ENCODE results near the gene CENPT.
"Not testable (repeated sequence)": the region's sequence is repeated elsewhere in the genome, so short reads cannot be mapped to it uniquely, and the experiment has no call there.

The CENPT gene

DNA sequence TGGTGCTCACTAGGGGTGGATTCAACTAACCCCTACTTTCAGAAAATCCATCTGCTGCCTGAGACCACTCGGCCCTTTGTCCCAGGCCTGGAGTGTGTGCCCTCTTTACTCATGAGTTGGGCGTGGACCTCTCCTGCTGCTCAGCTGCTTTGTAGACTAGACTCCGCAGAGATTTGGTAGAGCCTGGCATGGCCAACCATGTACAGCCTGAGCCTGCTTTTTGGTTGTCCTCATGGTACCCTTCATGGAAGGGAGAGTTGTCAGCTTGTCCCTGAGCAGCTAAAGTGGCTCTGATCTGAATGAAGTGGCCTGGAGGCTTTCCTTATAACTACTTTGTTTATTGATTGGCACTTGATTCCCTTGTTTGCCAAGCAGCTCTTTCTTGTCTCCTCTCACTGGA lies 26.9 kb upstream of the CENPT start:
- DNase-seq (ENCODE audit: low read depth in 2 of 2), result no peak

DNA sequence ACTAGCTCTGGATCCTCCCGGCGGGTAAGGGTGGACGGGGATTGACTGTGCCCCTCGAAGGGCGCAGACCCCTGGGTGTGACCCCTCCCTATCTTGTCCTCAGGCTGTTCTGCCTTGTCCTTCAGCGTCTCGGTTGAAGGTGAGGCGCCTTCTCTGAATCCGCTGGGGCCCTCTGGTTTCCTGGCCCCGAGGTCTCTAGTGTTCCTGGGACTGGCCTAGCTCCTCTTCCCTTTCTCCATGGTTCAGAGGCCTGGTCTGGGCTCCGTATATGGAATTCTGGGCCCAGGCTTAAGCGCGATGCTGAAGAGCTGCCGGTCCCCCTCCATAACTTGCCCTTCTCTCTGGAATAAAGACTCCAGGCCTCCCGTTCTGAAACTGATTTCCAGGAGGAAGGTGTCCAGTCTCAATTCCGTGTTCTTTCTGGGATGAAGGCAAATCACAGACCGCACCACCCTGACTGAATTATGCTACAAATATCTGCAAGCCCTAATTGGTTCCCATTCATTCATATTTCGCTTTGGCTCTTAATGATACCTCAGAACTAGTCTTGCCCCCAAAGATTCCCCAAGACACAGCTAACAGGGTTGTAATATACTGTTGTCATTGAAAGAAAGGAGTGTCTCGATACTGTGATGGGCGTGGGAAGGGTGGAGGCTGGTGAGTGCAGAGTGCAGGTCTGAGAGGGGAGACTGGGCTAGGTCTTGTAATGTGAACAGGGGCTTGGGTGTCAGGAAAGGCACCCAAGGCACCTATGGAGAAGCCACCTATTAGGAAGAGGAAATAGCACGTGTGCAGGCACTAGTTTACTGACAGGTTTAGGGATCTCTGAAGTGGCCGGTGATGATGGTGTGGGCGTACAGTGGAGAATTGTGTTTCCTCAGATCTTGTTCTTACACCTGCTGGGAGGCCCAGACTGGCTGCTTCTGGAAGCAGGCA lies 26.2 kb upstream of the CENPT start:
- DNase-seq (ENCODE audit: low read depth in 2 of 2), result no peak

DNA sequence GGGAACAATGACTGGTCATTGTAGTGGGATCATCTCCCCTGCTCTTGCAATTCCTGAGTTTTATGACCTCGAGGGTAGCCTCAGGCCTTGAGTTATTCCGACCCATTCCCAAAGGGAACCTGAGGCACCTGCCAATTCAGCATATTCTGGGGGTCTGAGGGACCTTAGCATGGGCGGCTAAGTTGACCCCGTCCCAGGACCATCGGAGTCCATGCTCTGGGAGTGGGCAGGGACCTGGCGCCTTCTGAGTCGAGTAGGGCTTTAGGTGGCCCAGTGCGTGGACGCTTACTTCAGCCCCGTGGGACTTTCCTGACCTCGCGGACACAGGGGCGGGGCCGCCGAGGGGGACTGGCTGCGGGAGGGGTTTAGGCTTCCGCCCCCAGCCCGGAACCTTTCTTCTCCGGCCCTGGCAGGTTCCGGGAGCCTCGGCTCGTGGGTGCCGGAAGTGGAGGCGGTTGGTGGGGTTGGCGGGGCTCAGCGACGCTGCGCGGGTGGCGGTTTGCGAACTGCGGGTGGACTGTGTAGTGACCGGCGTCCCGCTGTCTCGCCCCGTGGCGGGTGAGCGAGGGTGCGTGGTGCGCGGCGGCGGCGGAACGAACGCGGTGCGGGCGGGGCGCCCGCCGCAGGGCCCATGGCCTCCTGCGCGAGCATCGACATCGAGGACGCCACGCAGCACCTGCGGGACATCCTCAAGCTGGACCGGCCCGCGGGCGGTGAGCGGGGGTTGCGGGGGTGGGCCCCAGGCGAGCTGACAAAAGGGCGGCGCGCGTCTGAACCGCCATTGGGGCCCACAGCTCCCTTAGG lies 25.3 kb upstream of the CENPT start, which contains the start of gene EDC4:
TSS of gene EDC4 (plus strand) at position 422 of the 804 bp plus-strand sequence. CDS start at position 632, 210 bp downstream.
- peak; percentile 77 to 79 for DNase-seq (ENCODE audit: low read depth in 2 of 2)

DNA sequence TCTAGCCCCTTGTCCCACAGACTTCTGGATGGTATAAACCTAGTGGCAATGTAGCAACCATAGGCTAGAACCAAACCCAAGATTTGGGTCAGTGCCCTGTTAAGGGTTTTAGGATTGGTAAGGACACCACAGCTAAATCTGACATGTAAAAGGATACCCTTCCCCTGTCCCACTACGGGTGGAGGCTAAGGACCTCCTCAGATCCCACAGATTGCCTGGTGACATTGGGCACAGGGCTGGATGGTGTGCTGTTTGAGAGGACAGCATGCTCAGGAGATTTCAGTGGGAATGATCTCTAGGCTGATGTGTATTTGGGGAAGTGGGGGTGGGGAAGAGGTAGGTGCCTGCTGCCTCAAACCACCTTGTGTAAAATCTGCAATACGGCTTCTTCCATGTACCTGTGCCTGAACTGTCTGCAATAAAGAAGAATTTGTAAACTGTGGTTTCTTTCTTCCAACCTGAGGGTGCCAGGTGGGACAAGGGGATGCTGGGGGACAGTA lies 24.7 kb upstream of the CENPT start:
- no peak for DNase-seq (ENCODE audit: low read depth in 2 of 2)

DNA sequence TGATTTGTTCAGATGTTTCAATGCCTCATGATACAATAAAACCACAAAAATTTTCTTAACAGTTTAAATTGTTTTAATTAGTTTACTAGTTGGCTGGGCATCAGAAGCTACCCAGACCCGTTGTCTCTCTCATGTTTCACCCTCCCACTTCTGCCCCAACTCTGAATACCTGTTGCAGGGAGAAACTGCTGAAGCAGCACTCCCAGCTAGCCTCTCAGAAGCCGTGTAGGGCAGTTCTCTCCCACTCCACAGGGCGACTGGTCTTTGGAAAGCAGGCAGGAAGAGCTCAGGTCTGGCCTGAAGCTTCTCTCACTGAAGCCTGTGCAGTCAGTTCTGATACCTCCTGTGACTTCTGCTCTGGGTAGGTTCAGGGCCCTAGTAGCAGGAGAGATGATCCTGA lies 23.8 kb upstream of the CENPT start:
- no peak for DNase-seq (ENCODE audit: low read depth in 2 of 2)

DNA sequence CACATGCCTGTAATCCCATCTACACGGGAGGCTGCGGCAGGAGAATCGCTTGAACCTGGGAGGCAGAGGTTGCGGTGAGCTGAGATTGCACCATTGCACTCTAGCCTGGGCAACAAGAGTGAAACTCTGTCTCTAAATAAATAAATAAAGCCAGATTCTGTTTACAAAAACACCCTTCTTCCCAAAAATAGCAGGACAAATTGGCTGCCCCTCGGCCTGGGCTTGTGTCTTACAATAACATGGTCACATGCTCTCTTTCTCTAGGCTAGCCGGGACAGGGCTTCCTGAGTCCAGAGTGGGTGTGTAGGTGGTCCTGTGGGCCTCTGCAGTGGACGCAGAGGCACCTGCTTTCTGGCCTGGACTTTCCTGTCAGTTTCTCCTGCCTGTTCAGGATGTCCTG lies 22.2 kb upstream of the CENPT start:
- no peak for DNase-seq (ENCODE audit: low read depth in 2 of 2)

DNA sequence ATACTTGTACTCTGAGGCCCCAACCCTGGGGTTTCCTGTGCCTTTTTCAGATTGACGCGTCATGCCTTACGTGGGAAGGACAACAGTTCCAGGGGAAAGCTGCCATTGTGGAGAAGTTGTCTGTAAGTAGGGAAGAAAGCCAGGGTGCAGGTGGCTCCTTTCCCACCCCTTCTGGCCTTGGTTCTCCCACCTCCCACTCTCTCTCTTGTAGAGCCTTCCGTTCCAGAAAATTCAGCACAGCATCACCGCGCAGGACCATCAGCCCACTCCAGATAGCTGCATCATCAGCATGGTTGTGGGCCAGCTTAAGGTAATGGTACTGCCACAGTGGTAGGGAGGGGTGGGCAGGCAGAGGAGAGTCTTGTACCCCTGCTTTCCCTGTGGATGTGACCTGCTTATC lies 20.8 kb upstream of the CENPT start:
- DNase-seq (ENCODE audit: low read depth in 2 of 2), result no peak

DNA sequence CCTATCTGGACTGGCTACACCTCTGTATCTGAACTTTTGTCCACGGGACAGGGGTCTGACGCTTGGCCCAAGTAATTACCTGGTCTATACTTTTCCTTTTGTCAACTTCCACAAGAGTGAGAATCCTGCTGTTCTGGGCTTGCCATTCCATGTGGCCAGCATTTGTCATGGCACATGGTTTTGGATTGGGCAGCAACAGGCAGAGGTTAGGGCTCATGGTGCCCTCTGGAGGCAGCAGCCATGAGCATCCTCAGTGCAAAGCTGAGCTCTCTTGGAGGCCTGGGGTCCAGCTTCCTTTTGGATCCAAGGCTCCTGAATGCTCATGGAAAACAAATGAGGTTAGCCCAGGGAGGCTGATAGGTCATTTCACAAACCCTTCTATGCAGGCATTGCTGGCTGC lies 17.8 kb upstream of the CENPT start:
- DNase-seq (ENCODE audit: low read depth in 2 of 2), result no peak

DNA sequence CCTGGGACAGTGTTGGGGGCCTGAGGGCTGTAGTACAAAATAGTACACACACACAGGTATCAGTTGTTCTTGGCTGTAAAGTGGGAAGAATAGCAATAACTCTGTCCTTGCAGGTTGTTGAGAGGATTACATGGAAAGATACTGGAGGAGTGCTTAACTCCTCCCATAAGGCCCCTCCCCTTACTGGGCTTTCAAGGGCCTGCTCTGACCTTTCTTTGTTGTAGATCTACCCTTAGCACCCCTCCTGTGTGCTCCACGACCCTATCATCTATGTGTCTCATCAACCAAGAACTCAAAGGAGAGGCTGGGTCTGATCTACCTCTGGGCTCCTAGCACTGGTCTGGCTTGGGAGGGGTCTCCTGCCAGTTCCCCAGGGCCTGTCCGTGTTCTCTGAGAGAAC lies 17.1 kb upstream of the CENPT start:
- no peak for DNase-seq (ENCODE audit: low read depth in 2 of 2)

DNA sequence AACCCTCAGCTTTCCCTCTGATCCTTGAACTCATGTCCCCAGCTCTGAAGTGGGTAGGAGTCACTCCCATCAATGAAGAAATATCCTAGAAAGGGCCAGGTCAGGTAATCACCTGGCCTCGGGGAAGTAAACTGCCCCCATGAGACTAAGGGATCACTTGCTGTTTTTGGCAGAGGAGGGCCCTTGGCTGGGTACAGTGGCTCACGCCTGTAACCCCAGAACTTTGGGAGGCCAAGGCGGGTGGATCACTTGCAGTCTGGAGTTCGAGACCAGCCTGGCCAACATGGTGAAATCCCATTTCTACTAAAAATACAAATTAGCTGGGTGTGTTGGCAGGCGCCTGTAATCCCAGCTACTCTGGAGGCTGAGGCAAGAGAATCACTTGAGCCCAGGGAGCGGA lies 16.6 kb upstream of the CENPT start:
- DNase-seq (ENCODE audit: low read depth in 2 of 2), result not testable (repeated sequence)

DNA sequence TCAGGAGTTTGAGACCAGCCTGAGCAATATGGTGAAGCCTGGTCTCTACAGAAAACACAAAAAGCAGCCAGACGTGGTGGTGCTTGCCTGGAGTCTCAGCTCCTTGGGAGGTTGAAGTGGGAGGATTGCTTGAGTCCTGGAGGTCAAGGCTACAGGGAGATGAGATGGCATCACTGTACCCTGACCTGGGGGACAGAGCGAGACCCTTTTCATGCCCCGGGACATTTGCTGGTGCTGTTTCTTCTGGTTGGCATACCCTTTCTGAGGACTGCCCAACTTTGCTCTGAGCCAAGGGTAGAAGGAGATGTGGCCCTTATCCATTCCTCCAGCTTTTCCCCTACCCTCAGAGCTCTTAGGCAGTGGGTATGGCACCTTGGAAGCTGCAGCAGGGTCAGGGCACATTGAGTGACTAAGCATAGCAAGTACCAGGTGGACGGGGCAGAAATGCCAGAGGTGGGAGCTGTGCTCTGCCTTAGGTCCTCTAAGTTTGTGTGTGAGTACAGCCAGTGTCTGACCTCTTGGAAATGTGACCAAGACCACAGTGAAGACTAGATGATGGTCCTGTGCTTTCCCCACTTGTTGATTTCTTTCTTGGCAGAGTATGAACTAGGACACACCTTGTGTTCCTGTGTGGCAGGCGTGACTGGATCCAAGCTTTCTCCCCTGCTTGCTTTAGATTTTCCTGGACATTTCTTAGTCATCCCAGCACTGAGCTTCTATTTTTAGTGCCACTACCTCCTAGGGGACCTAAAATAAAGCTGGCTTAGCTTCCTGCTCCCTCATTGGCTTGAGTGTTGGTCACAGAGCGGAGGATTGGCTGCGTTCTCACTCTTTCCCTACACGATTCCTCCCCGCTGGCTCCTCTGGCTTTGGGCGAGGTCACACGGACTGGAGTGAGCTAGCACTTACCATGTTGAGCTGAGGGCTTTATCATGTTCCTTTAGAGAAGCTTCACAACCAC lies 15.4 kb upstream of the CENPT start:
- DNase-seq (ENCODE audit: low read depth in 2 of 2), result no peak

DNA sequence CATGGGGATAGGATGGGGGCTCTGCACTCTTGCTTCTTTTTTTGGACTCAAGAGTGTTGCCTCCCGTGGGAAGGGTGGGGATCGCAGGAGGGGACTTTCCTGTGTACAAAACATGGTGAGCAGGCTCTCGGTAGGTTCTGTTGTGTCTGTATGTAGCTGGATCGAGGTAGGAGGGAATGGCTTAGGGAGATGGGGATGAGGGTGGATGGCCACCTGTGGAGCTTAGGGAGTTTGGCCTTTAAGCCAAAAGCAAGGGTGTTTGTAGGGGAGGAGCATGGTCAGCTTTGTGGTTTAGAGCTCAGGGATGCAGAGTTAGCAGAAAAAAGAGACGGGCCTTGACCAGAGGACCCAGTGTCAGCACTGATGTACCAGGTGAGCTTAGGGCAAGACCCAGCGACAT lies 14.4 kb upstream of the CENPT start:
- no peak for DNase-seq (ENCODE audit: low read depth in 2 of 2)

DNA sequence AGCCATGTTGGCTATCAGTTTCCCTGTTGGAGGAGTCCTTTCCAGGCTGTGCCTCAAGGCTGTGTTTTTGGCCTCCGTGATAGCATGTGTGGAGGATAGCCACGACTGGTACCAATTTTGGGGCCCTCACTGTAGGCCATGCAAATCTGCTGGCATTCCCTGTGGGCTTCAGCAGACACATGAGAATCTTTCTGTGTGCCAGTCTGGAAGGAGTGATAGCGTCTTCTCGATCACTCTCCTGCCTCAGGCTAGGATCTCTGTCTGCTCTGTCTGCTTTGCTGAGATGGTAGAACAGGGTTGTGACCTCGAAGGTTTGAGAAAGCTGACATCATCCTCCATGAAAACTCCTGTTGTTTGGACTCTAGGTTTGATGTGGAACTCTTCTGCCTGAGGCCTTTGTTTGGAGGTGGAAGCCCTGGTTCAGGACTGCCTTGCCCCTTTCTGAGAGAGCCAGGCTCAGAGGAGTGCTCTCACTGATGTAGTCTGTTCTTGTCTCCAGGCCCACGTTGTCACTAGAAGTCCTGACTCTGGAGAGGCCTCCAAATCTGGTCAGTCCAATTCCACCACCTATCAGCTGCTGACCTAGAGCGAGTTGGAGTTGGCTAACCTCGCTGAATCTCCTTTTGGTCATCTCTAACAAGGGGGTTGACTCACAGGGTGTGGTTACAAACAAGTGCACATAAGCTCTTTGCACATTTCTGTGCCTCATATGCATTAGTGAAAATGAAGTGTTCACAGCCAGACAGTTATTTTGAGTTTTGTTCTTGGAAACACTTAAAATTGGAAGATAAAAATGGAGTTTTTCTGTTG lies 13.3 kb upstream of the CENPT start:
- no peak for DNase-seq (ENCODE audit: low read depth in 2 of 2)

DNA sequence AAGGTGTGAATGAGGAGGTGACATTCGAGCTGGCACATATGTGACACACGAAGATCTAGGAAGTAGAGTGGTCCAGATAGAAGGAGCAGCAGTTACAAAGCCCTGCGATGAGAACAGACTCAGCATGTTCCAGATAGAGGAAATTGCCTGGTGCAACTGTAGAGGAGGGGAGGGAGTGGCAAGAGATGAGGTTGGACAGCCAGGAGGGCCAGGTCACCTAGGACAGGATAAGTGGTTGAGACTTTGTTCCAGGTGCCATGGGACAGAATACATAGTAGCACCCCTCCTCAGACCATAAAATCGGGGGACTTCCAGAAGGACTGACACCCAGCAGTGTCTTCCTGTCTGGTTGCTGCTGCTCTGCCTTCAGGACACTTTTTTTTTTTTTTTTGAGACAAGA lies 11.0 kb upstream of the CENPT start:
- DNase-seq (ENCODE audit: low read depth in 2 of 2), result no peak

DNA sequence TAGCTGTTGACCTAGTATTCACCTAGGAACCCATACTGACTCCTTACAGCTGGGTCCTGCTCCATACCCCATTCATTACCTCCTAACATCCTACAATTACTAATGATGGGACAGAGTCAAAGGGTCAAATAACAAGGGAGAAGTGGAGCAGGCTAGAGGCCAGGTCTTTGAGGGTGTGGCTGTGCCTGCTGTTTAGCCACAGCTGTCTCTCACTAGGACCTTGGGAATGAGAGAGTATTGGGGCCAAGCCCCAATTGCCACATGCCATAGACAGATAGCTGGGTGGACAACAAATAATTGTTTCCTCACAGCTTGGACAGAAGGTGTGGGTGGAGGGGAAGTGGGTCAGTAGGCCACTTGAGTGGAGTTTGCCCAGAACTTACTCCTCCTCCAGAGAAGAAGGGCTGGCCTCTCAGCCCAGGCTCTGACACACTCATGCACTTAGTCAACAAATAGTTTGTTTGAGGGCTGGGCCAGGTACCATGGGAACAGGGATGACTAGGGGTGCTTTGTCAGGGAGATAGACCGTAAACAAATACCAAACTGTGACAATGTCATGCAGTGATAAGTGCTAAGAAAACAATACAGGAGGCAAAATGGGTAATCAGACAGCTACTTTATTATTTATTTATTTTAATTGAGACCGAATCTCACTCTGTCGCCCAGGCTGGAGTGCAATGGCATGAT lies 10.2 kb upstream of the CENPT start:
- DNase-seq (ENCODE audit: low read depth in 2 of 2), result no peak

DNA sequence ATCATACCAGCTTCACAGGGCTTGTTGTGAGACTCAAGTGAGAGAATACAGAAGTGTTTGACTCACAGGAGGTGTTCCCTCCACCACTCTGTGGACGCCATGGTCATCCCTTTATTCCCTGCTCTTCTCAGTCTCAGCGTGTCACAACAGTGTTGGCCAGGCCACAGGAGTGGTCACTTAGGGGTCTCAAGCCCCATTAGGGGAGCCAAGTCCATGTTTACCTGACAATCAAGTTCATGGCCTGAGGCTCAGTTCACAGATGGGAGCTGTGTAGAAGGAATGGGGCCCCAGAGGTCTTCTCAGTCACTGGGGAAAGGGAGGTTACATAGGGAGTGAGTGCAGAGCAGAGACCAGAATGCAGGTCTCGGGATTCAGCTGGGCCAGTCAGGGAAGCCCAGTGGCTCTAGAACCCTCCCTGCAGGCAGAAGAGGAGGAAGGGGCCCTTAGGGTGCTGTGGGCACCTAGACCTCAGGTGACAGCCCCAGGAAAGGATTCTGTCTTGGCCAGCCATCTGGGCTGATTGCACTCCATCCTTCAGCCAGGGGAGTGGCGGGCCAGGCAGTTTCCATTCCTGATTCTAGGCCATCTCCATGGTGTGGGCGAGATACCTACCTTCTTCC lies 9.5 kb upstream of the CENPT start:
- no peak for DNase-seq (ENCODE audit: low read depth in 2 of 2)

DNA sequence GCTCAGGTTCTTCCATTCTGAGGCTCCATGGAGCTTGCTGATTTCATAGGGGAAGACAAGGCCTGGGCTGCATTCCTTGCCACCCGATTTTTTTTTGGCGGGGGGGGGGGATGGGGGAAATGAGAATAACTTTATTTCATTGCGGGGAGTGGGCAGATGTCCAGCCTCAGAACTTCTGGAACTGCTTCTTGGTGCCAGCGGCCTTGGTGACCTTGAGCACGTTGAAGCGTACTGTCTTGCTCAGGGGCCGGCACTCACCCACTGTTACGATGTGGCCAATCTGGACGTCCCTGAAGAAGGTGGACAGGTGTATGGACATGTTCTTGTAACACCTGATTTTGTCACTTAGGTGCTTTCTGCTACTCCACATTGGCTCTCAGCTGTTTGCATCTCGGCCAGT lies 8.3 kb upstream of the CENPT start:
- no peak for DNase-seq (ENCODE audit: low read depth in 2 of 2)

DNA sequence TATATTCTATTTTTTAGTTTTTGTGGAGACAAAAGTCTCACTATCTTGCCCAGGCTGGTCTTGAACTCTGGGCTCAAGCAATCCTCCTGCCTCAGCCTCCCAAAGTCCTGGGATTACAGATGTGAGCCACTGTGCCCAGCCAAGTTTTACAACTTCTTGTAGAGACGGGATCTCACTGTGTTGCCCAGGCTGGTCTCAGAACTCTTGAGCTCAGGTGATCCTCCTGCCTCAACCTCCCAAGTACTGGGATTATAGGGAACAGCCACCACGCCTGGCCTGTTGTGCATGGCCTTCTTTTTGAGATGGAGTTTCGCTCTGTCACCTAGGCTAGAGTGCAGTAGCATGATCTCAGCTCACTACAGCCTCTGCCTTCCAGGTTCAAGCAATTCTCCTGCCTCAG lies 6.2 kb upstream of the CENPT start:
- DNase-seq (ENCODE audit: low read depth in 2 of 2), result no peak

DNA sequence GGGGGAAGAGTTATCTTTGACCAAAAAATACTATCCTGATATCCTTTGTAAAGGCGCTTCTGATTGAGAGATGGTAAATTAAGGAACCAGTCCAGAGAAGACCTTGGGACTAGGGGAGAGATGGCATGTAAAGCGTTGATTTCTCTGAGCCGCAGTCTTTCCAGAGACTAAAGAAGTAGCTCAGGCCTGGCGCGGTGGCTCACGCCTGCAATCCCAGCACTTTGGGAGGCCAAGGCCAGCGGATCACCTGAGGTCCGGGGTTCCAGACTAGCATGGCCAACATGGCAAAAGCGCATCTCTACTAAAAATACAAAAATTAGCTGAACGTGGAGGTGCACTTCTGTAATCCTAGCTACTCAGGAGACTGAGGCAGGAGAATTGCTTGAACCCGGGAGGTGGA lies 625 bp upstream of the CENPT start:
- no peak for DNase-seq (ENCODE audit: low read depth in 2 of 2)
